ENCODE results near the gene BEND6. TPM values are rescaled to one million over a fixed set of nuclear protein-coding genes. Genes with fewer than 3 reads are reported as not detected.
A peak's percentile ranks its signal among the peaks of the same experiment; 100 is the strongest.

Gene BEND6
- total RNA-seq, 1 experiment from 2014 or later, result 1.4 TPM

DNA sequence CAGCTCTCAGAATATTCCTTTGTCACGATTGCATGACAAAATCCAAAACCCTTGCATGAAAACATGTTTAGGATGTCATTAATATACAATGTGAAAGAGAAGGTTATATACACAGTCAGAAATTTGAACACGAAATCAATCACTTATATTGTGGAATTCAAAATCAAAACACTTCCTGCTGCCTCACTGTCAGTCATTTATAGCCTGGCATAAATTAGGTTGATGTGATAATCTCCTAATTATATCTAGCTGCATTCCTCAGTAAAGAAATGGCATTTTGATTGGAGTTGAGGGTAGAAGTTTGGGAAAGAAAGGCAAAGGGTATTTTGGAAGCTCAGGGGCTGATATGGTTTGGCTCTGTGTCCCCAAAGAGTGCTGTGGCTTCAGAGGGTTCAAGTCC lies 24.1 kb upstream of the BEND6 start:
- TF ChIP-seq, protein P1, sequence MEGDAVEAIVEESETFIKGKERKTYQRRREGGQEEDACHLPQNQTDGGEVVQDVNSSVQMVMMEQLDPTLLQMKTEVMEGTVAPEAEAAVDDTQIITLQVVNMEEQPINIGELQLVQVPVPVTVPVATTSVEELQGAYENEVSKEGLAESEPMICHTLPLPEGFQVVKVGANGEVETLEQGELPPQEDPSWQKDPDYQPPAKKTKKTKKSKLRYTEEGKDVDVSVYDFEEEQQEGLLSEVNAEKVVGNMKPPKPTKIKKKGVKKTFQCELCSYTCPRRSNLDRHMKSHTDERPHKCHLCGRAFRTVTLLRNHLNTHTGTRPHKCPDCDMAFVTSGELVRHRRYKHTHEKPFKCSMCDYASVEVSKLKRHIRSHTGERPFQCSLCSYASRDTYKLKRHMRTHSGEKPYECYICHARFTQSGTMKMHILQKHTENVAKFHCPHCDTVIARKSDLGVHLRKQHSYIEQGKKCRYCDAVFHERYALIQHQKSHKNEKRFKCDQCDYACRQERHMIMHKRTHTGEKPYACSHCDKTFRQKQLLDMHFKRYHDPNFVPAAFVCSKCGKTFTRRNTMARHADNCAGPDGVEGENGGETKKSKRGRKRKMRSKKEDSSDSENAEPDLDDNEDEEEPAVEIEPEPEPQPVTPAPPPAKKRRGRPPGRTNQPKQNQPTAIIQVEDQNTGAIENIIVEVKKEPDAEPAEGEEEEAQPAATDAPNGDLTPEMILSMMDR (conservative IDR thresholded peaks at IDR 0.05), result no peak
- H3K4me1 Mint-ChIP-seq, result peaks cover 10 to 17% of the 10 kb centered on the region in 2 experiments
- Histone ChIP-seq H3K23me2 (ENCODE audit: insufficient read length, low read depth, low read length, poor library complexity, severe bottlenecking) (no peaks in the 10 kb centered on the region), H4K20me1 (ENCODE audit: control insufficient read depth, insufficient read depth, insufficient read length) (no peaks in the 10 kb centered on the region), H4K91ac (ENCODE audit: insufficient read length, low read depth, low read length) (no peak overlapping the region), H3K9me3 (ENCODE audit: control insufficient read depth, low read depth, low read length) (no peaks in the 10 kb centered on the region), H3K27me3 (ENCODE audit: insufficient read depth, low read length) (no peaks in the 10 kb centered on the region), H2BK5ac (ENCODE audit: insufficient read length, low read length) (no peak overlapping the region), H4K8ac (replicated peaks; ENCODE audit: insufficient read length, low read depth, low read length) (no peak overlapping the region), H3K23ac (ENCODE audit: insufficient read length, low read depth, low read length) (no peak overlapping the region), H2BK15ac (ENCODE audit: low read depth, low read length) (no peak overlapping the region), H3K4me1 (ENCODE audit: insufficient read depth, low read length) (peaks cover 2% of the 10 kb centered on the region; the same call in 1 of the 2 replicates), H2AFZ (ENCODE audit: low read length) (no peak overlapping the region), H2AK5ac (ENCODE audit: insufficient read length, low read length) (no peak overlapping the region), H3K79me2 (ENCODE audit: insufficient read depth, low read length) (no peaks in the 10 kb centered on the region), H3K14ac (ENCODE audit: insufficient read depth, low read length) (no peak overlapping the region), H3K56ac (ENCODE audit: insufficient read length, low read depth, low read length) (no peak overlapping the region), H2BK12ac (ENCODE audit: insufficient read length, low read depth, low read length) (no peak overlapping the region), H2BK20ac (ENCODE audit: low read depth, low read length, poor library complexity, severe bottlenecking) (no peak overlapping the region), H3K9ac (ENCODE audit: extremely low read depth, insufficient read length, low read length) (no peak overlapping the region), H3T11ph (ENCODE audit: low read length) (no peak overlapping the region), H4K5ac (ENCODE audit: insufficient read length, low read depth, low read length) (no peak overlapping the region), H2BK120ac (ENCODE audit: low read depth, low read length, poor library complexity, severe bottlenecking) (no peak overlapping the region), H3K4me2 (ENCODE audit: insufficient read depth, insufficient read length, low read length) (no peak overlapping the region), H3K18ac (ENCODE audit: insufficient read length, low read depth, low read length) (no peak overlapping the region), H3K27ac (ENCODE audit: insufficient read length, low read depth, low read length) (no peak overlapping the region), H3K79me1 (ENCODE audit: insufficient read depth, low read depth, low read length, poor library complexity, severe bottlenecking) (no peaks in the 10 kb centered on the region), H3K4ac (ENCODE audit: low read depth, low read length) (no peak overlapping the region)
- DNase-seq, result no peak
- H3K9me3 Mint-ChIP-seq, result no peaks in the 10 kb centered on the region
- 0 out of 7 replicates have a peak overlapping the region, but pooled peaks of 1 of the 3 experiments have one; percentile 11 for H3K27ac Mint-ChIP-seq
- no peaks in the 10 kb centered on the region for H3K27me3 Mint-ChIP-seq (ENCODE audit: low read depth)
- no peak overlapping the region for H3K4me3 Mint-ChIP-seq
- WGBS (ENCODE audit: extremely low coverage, insufficient read length, low lambda C conversion rate), result no CpG with 5 or more reads among the region's 2 CpGs
- H3K36me3 Mint-ChIP-seq (ENCODE audit: insufficient read depth in 1 of 3, low read depth in 3 of 3), result no peaks in the 10 kb centered on the region
